ENCODE measurements around the gene OCRL.

OCRL gene

GRCh38 chrX:129599996-129600395, 59.9 kb downstream of the OCRL start:
- TF ChIP-seq, protein P1, sequence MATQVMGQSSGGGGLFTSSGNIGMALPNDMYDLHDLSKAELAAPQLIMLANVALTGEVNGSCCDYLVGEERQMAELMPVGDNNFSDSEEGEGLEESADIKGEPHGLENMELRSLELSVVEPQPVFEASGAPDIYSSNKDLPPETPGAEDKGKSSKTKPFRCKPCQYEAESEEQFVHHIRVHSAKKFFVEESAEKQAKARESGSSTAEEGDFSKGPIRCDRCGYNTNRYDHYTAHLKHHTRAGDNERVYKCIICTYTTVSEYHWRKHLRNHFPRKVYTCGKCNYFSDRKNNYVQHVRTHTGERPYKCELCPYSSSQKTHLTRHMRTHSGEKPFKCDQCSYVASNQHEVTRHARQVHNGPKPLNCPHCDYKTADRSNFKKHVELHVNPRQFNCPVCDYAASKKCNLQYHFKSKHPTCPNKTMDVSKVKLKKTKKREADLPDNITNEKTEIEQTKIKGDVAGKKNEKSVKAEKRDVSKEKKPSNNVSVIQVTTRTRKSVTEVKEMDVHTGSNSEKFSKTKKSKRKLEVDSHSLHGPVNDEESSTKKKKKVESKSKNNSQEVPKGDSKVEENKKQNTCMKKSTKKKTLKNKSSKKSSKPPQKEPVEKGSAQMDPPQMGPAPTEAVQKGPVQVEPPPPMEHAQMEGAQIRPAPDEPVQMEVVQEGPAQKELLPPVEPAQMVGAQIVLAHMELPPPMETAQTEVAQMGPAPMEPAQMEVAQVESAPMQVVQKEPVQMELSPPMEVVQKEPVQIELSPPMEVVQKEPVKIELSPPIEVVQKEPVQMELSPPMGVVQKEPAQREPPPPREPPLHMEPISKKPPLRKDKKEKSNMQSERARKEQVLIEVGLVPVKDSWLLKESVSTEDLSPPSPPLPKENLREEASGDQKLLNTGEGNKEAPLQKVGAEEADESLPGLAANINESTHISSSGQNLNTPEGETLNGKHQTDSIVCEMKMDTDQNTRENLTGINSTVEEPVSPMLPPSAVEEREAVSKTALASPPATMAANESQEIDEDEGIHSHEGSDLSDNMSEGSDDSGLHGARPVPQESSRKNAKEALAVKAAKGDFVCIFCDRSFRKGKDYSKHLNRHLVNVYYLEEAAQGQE (IDR thresholded peaks at IDR 0.05; ENCODE audit: insufficient read depth in 1 of 2, low read depth in 2 of 2, low read length in 2 of 2) = no peak
- no peak for TF ChIP-seq FOXP2 (optimal IDR thresholded peaks at IDR 0.05; ENCODE audit: borderline replicate concordance, extremely low read depth, extremely low read length, insufficient read depth)
- no peak for TF ChIP-seq SIN3A (IDR thresholded peaks at IDR 0.05; ENCODE audit: borderline replicate concordance, insufficient read depth, low read length)
- TF ChIP-seq POLR2AphosphoS5 (IDR thresholded peaks at IDR 0.05; ENCODE audit: low read depth, low read length) = no peak
- no peak for TF ChIP-seq TAF1 (IDR thresholded peaks at IDR 0.05; ENCODE audit: borderline replicate concordance, insufficient read depth, low read length)

DNA sequence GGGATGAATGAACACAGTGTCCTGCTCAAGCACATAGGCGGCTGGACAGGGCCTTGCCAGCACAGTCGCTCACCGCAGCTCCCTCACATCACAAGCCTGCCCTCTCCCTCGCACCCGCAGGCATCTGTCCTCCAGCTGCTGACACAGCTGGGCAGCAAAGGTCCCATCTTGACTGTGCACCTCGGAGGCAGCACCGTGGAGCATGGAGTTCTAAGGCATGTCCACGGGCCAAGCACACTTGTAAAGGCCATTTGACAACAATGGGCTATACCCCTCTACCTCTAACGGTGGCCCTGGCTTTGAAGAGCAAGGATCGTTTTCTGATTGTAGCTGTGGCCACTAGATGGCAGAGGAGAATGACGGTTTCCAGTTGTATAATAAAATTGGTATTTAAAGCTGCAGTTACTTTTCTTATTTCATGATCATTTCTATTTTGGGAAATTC, 60.9 kb downstream of the OCRL start:
- TF ChIP-seq SIN3A (IDR thresholded peaks at IDR 0.05; ENCODE audit: borderline replicate concordance, insufficient read depth, low read length) (no peak), POLR2AphosphoS5 (IDR thresholded peaks at IDR 0.05; ENCODE audit: low read depth, low read length) (no peak), TAF1 (IDR thresholded peaks at IDR 0.05; ENCODE audit: borderline replicate concordance, insufficient read depth, low read length) (no peak), FOXP2 (optimal IDR thresholded peaks at IDR 0.05; ENCODE audit: borderline replicate concordance, extremely low read depth, extremely low read length, insufficient read depth) (no peak)
- TF ChIP-seq, protein P1 (IDR thresholded peaks at IDR 0.05; ENCODE audit: insufficient read depth in 1 of 2, low read depth in 2 of 2, low read length in 2 of 2) = no peak

GRCh38 chrX:129606918-129607317, 66.9 kb downstream of the OCRL start:
- TF ChIP-seq FOXP2 (optimal IDR thresholded peaks at IDR 0.05; ENCODE audit: borderline replicate concordance, extremely low read depth, extremely low read length, insufficient read depth) (no peak), SIN3A (IDR thresholded peaks at IDR 0.05; ENCODE audit: borderline replicate concordance, insufficient read depth, low read length) (no peak), POLR2AphosphoS5 (IDR thresholded peaks at IDR 0.05; ENCODE audit: low read depth, low read length) (no peak), TAF1 (IDR thresholded peaks at IDR 0.05; ENCODE audit: borderline replicate concordance, insufficient read depth, low read length) (no peak)
- TF ChIP-seq, protein P1 (IDR thresholded peaks at IDR 0.05; ENCODE audit: insufficient read depth in 1 of 2, low read depth in 2 of 2, low read length in 2 of 2) = no peak

- no peak for TF ChIP-seq POLR2AphosphoS5 (IDR thresholded peaks at IDR 0.05; ENCODE audit: low read depth, low read length)
- TF ChIP-seq SIN3A (IDR thresholded peaks at IDR 0.05; ENCODE audit: borderline replicate concordance, insufficient read depth, low read length) = no peak
- no peak for TF ChIP-seq FOXP2 (optimal IDR thresholded peaks at IDR 0.05; ENCODE audit: borderline replicate concordance, extremely low read depth, extremely low read length, insufficient read depth)
- TF ChIP-seq, protein P1 (IDR thresholded peaks at IDR 0.05; ENCODE audit: insufficient read depth in 1 of 2, low read depth in 2 of 2, low read length in 2 of 2) = no peak
- TF ChIP-seq TAF1 (IDR thresholded peaks at IDR 0.05; ENCODE audit: borderline replicate concordance, insufficient read depth, low read length) = no peak
Observed at GRCh38 chrX:129608496-129608895, 68.4 kb downstream of the OCRL start.

GRCh38 chrX:129609395-129609794, 69.3 kb downstream of the OCRL start:
- no peak for TF ChIP-seq POLR2AphosphoS5 (IDR thresholded peaks at IDR 0.05; ENCODE audit: low read depth, low read length)
- TF ChIP-seq, protein P1 (IDR thresholded peaks at IDR 0.05; ENCODE audit: insufficient read depth in 1 of 2, low read depth in 2 of 2, low read length in 2 of 2) = no peak
- no peak for TF ChIP-seq FOXP2 (optimal IDR thresholded peaks at IDR 0.05; ENCODE audit: borderline replicate concordance, extremely low read depth, extremely low read length, insufficient read depth)
- TF ChIP-seq SIN3A (IDR thresholded peaks at IDR 0.05; ENCODE audit: borderline replicate concordance, insufficient read depth, low read length) = no peak
- TF ChIP-seq TAF1 (IDR thresholded peaks at IDR 0.05; ENCODE audit: borderline replicate concordance, insufficient read depth, low read length) = no peak
